ENCODE data around the gene UHRF1.

DNA sequence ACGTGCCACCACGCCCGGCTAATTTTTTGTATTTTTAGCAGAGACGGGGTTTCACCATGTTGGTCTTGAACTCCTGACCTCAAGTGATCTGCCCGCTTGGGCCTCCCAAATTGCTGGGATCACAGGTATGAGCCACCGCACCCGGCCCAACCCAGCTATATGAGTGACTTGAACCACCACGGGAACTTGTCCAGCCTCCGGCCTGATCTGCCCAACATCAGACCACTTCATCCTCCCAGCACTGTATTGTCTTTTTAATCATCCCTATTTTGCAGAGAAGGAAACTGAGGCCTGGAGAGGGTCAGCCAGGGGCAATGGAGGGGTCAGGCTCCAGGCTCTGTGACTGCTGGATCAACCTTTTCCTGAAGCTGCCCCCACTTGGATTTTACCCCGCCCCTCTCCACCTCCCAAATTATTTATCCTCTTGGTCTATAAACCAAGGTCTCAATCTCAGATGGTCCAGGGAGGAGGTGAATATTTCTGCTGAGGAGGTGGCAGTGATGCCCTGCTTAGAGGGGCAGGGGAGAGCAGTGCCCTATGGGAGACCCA lies 40.9 kb upstream of the UHRF1 start:
- no peak for TF ChIP-seq POLR2AphosphoS5 (IDR thresholded peaks at IDR 0.05)
- TF ChIP-seq, protein P1, sequence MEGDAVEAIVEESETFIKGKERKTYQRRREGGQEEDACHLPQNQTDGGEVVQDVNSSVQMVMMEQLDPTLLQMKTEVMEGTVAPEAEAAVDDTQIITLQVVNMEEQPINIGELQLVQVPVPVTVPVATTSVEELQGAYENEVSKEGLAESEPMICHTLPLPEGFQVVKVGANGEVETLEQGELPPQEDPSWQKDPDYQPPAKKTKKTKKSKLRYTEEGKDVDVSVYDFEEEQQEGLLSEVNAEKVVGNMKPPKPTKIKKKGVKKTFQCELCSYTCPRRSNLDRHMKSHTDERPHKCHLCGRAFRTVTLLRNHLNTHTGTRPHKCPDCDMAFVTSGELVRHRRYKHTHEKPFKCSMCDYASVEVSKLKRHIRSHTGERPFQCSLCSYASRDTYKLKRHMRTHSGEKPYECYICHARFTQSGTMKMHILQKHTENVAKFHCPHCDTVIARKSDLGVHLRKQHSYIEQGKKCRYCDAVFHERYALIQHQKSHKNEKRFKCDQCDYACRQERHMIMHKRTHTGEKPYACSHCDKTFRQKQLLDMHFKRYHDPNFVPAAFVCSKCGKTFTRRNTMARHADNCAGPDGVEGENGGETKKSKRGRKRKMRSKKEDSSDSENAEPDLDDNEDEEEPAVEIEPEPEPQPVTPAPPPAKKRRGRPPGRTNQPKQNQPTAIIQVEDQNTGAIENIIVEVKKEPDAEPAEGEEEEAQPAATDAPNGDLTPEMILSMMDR (IDR thresholded peaks at IDR 0.05): no peak
- no peak for TF ChIP-seq POLR2A (IDR thresholded peaks at IDR 0.05)

Measured in prostate gland (tissue), 2 donors.